PC-3 (cell line): ENCODE measurements around the gene ORC4. TPM values are rescaled to one million over a fixed set of nuclear protein-coding genes. Genes with fewer than 3 reads are reported as not detected.

Experiments
- ATAC-seq: fragments of 200-7000 bp; cut with Tn5 transposase; 2 replicates; pipeline ENCODE4 v1.9.1; 2020; ENCODE audit warnings: mild to moderate bottlenecking, moderate library complexity
- BruUV-seq: library from RNA; stranded (reverse); fragments of 400-500 nt; replicated peaks from 2 replicates; lab custom pipeline; 2021; lab: Mats Ljungman, UMichigan
- CTCF ChIA-PET: fragments of 300-600 bp; sonication (Branson Sonifier 250); formaldehyde crosslinking; loops from one replicate; lab custom pipeline; 2022; ENCODE audit warnings: antibody characterized with exemption; lab: Charles Lee
- POLR2A ChIA-PET: fragments of 300-600 bp; sonication (Branson Sonifier 250); formaldehyde crosslinking; loops from one replicate; lab custom pipeline; 2022; ENCODE audit warnings: antibody characterized with exemption; ENCODE audit not compliant: unreplicated experiment; lab: Charles Lee
- DNase-seq: peaks from one replicate; pipeline ENCODE4 v3.0.0-alpha.2; 2015
- H2AFZ ChIP-seq: fragments of 300-600 bp; sonication (generic); 2 replicates; pipeline ENCODE4 v1.6.0; 2016; ENCODE audit warnings: antibody characterized with exemption, low read length
- H3F3A ChIP-seq: fragments of 300-600 bp; sonication (generic); one replicate; pipeline ENCODE4 v1.6.0; 2017; ENCODE audit warnings: antibody characterized with exemption, low read length, control low read depth, mild to moderate bottlenecking; ENCODE audit not compliant: unreplicated experiment
- H3K27ac ChIP-seq: fragments of 300-600 bp; sonication (generic); 2 replicates; pipeline ENCODE4 v1.5.1; 2016; ENCODE audit warnings: mild to moderate bottlenecking, low read length
- H3K27me3 ChIP-seq: fragments of 300-600 bp; sonication (generic); 2 replicates; pipeline ENCODE4 v1.6.1; 2016; ENCODE audit warnings: low read length, mixed read lengths
- H3K36me3 ChIP-seq: fragments of 300-600 bp; sonication (generic); 2 replicates; pipeline ENCODE4 v1.6.1; 2016; ENCODE audit warnings: low read depth, mixed run types, low read length, mixed read lengths
- H3K4me1 ChIP-seq: fragments of 300-600 bp; sonication (generic); 2 replicates; pipeline ENCODE4 v1.5.1; 2016; ENCODE audit warnings: low read length; ENCODE audit not compliant: insufficient read depth
- H3K4me2 ChIP-seq: fragments of 300-600 bp; sonication (generic); 2 replicates; pipeline ENCODE4 v1.6.0; 2016; ENCODE audit warnings: low read length
- H3K4me3 ChIP-seq: fragments of 300-600 bp; sonication (generic); 2 replicates; pipeline ENCODE4 v1.5.1; 2016; ENCODE audit warnings: mild to moderate bottlenecking, low read length, mixed read lengths
- H3K79me2 ChIP-seq: fragments of 300-600 bp; sonication (generic); 2 replicates; pipeline ENCODE4 v1.6.1; 2017; ENCODE audit warnings: low read length, mixed read lengths
- H3K9ac ChIP-seq: fragments of 300-600 bp; sonication (generic); 2 replicates; pipeline ENCODE4 v1.6.0; 2016; ENCODE audit warnings: mild to moderate bottlenecking, low read length
- H3K9me2 ChIP-seq: fragments of 300-600 bp; sonication (generic); replicated peaks from 2 replicates; pipeline ENCODE4 v1.6.1; 2016; ENCODE audit warnings: mixed run types, low read length, mixed read lengths
- H3K9me3 ChIP-seq: fragments of 300-600 bp; sonication (generic); 2 replicates; pipeline ENCODE4 v1.6.1; 2016; ENCODE audit warnings: low read length, mixed read lengths
- H4K20me1 ChIP-seq: fragments of 300-600 bp; sonication (generic); 2 replicates; pipeline ENCODE4 v1.6.1; 2016; ENCODE audit warnings: low read length, mixed read lengths
- EZH2 ChIP-seq: fragments of 300-600 bp; sonication (generic); IDR thresholded peaks from one replicate; pipeline ENCODE4 v1.6.1; 2017; ENCODE audit warnings: antibody characterized with exemption, mild to moderate bottlenecking, low read length; ENCODE audit not compliant: unreplicated experiment
- EZH2phosphoT487 ChIP-seq: fragments of 300-600 bp; sonication (generic); IDR thresholded peaks from 2 replicates; pipeline ENCODE4 v1.6.1; 2018; ENCODE audit warnings: mild to moderate bottlenecking, antibody characterized with exemption, low read length, borderline replicate concordance
- intact Hi-C: fragments of 100-400 bp; cut with micrococcal nuclease; formaldehyde crosslinking; loops from 2 replicates; pipeline ENCODE4 v1.9.0; 2023
- total RNA-seq: library from RNA; depleted of rRNA; stranded (reverse); fragments of >200 nt; gene quantifications from 2 replicates; pipeline ENCODE4 v1.2.3, GENCODE V29; 2014
- TF ChIP-seq, protein P1 (sequence below): fragments of 300-600 bp; sonication (generic); conservative IDR thresholded peaks from 2 replicates; pipeline ENCODE4 v1.5.1; 2017; ENCODE audit warnings: antibody characterized with exemption, low read depth, mild to moderate bottlenecking, low read length

ORC4 gene
- total RNA-seq, 1 experiment from 2014 or later: 65.9 TPM

GRCh38 chr2:147910990-147911473 is 109.5 kb downstream of the ORC4 start:
- no TSS peak for BruUV-seq
- H3K9ac ChIP-seq: no peak overlapping the region
- ChIA-PET POLR2A (interaction anchor here (0.5 to 0.7 kb wide), 2 partner anchors 92 to 331 kb away, joined by 4 to 8 read pairs; no protein-coding TSS in a partner anchor), CTCF (interaction anchor here (0.5 to 1.4 kb wide), 9 partner anchors 24 to 1177 kb away, joined by 3 to 9 read pairs (median 6); partner anchors contain the start of gene ACVR2A)
- H3K79me2 ChIP-seq: no peaks in the 10 kb centered on the region
- intact Hi-C loops: loop anchor here (1.0 to 5.0 kb wide), 9 partner anchors 64 to 1177 kb away; no protein-coding TSS in a partner anchor
- no peaks in the 10 kb centered on the region for H3K27me3 ChIP-seq
- H4K20me1 ChIP-seq: no peaks in the 10 kb centered on the region
- H3K36me3 ChIP-seq: no peaks in the 10 kb centered on the region
- ATAC-seq (peak; percentile 37), DNase-seq (peak; percentile 84)
- TF ChIP-seq EZH2 (no peak), EZH2phosphoT487 (no peak)
- TF ChIP-seq, protein P1, sequence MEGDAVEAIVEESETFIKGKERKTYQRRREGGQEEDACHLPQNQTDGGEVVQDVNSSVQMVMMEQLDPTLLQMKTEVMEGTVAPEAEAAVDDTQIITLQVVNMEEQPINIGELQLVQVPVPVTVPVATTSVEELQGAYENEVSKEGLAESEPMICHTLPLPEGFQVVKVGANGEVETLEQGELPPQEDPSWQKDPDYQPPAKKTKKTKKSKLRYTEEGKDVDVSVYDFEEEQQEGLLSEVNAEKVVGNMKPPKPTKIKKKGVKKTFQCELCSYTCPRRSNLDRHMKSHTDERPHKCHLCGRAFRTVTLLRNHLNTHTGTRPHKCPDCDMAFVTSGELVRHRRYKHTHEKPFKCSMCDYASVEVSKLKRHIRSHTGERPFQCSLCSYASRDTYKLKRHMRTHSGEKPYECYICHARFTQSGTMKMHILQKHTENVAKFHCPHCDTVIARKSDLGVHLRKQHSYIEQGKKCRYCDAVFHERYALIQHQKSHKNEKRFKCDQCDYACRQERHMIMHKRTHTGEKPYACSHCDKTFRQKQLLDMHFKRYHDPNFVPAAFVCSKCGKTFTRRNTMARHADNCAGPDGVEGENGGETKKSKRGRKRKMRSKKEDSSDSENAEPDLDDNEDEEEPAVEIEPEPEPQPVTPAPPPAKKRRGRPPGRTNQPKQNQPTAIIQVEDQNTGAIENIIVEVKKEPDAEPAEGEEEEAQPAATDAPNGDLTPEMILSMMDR: peak; percentile 84
- no peaks in the 10 kb centered on the region for H3F3A ChIP-seq
- H2AFZ ChIP-seq: no peak overlapping the region
- no peak overlapping the region for H3K27ac ChIP-seq
- no peaks in the 10 kb centered on the region for H3K9me3 ChIP-seq
- no peaks in the 10 kb centered on the region for H3K9me2 ChIP-seq
- no peak overlapping the region for H3K4me3 ChIP-seq
- H3K4me2 ChIP-seq: no peak overlapping the region
- peaks cover 7% of the 10 kb centered on the region for H3K4me1 ChIP-seq

DNA sequence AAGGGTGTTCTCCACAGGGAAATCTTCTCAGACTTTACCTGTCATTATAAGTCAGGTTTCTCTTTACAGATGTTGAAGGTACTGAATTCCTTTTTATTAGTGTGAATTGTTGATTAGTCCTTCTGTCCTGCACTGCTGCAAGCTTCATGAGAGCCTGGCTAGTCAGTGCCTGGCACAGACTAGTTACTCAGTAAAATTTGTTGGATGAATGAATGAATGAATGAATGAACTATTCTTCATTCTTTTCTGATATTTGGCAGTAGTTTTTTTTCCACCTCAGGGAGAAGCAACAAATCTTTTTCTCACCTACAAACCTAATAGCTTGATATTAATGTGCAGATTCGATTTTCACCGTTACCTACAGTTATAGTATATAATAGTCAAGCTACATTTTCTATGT is 111.4 kb downstream of the ORC4 start:
- H3K9me3 ChIP-seq: no peaks in the 10 kb centered on the region
- peaks cover 11% of the 10 kb centered on the region for H3K4me1 ChIP-seq
- intact Hi-C loops: no loop called here
- POLR2A ChIA-PET: no interaction called here
- DNase-seq: no peak
- no peaks in the 10 kb centered on the region for H3K9me2 ChIP-seq
- no peak overlapping the region for H3K27ac ChIP-seq
- no peaks in the 10 kb centered on the region for H3F3A ChIP-seq
- H3K36me3 ChIP-seq: no peaks in the 10 kb centered on the region
- CTCF ChIA-PET: no interaction called here
- H4K20me1 ChIP-seq: no peaks in the 10 kb centered on the region
- H3K27me3 ChIP-seq: no peaks in the 10 kb centered on the region
- no peak for TF ChIP-seq EZH2
- no peak for TF ChIP-seq EZH2phosphoT487
- TF ChIP-seq, protein P1: no peak
- no peak for ATAC-seq
- BruUV-seq: no TSS peak
- no peaks in the 10 kb centered on the region for H3K79me2 ChIP-seq
- H3K9ac ChIP-seq: no peak overlapping the region
- no peak overlapping the region for H3K4me3 ChIP-seq
- H3K4me2 ChIP-seq: no peak overlapping the region
- no peak overlapping the region for H2AFZ ChIP-seq

DNA sequence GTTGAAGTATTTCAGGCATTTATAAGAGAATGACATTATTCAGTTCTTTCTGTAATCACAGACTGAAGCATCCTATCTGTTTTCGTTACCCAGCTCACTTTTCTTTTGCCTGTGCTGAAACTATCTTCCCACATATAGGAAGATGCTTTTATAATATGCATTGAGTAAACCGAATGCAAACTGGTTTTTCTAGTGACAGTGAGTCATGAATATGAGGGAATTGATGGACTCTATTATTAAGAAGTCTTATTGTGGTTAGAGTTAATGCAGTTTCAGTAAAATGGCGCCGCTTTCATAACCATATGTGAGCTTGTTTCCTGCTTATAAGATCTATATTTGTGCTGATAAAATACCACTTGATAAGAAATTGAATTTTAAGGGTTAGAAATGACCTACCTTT is 116.5 kb downstream of the ORC4 start:
- peaks cover 11% of the 10 kb centered on the region for H3K4me1 ChIP-seq
- BruUV-seq: no TSS peak
- no peaks in the 10 kb centered on the region for H3K9me3 ChIP-seq
- H3K4me3 ChIP-seq: no peak overlapping the region
- intact Hi-C loops: no loop called here
- H3K9me2 ChIP-seq: no peaks in the 10 kb centered on the region
- ChIA-PET CTCF (interaction anchor here (0.6 kb wide), 1 partner anchor 33 kb away, joined by 5 read pairs; no protein-coding TSS in a partner anchor), POLR2A (no interaction called here)
- no peak overlapping the region for H3K9ac ChIP-seq
- no peaks in the 10 kb centered on the region for H3F3A ChIP-seq
- TF ChIP-seq EZH2phosphoT487: no peak
- TF ChIP-seq EZH2: no peak
- TF ChIP-seq, protein P1: no peak
- H3K4me2 ChIP-seq: peak overlapping the region; percentile 14
- DNase-seq (peak; percentile 84), ATAC-seq (peak; percentile 38; the same call in 1 of the 2 replicates)
- no peaks in the 10 kb centered on the region for H4K20me1 ChIP-seq
- no peak overlapping the region for H3K27ac ChIP-seq
- no peaks in the 10 kb centered on the region for H3K27me3 ChIP-seq
- H3K79me2 ChIP-seq: no peaks in the 10 kb centered on the region
- H2AFZ ChIP-seq: no peak overlapping the region
- no peaks in the 10 kb centered on the region for H3K36me3 ChIP-seq
